HEK293 (cell line): ENCODE results near the gene LMBR1.
A peak's percentile ranks its signal among the peaks of the same experiment; 100 is the strongest.

Source experiments
- INSM2 ChIP-seq: fragments of 450-650 bp; formaldehyde crosslinking; IDR thresholded peaks from 2 replicates; pipeline ENCODE4 v1.5.1; 2016; ENCODE audit warnings: missing biosample characterization, missing genetic modification characterization
- KLF16 ChIP-seq: fragments of 450-650 bp; formaldehyde crosslinking; IDR thresholded peaks from 2 replicates; pipeline ENCODE4 v1.5.1; 2017; ENCODE audit warnings: missing biosample characterization, missing genetic modification characterization
- KLF9 ChIP-seq: fragments of 450-650 bp; formaldehyde crosslinking; IDR thresholded peaks from 2 replicates; pipeline ENCODE4 v1.5.1; 2016; ENCODE audit warnings: missing biosample characterization, missing genetic modification characterization, low read depth
- PRDM4 ChIP-seq: fragments of 450-650 bp; formaldehyde crosslinking; IDR thresholded peaks from 2 replicates; pipeline ENCODE4 v1.5.1; 2017; ENCODE audit warnings: missing biosample characterization, missing genetic modification characterization
- PRDM6 ChIP-seq: fragments of 450-650 bp; formaldehyde crosslinking; IDR thresholded peaks from 2 replicates; pipeline ENCODE4 v1.5.1; 2017; ENCODE audit warnings: missing biosample characterization, missing genetic modification characterization
- SALL2 ChIP-seq: fragments of 450-650 bp; formaldehyde crosslinking; IDR thresholded peaks from 2 replicates; pipeline ENCODE4 v1.5.0; 2017; ENCODE audit warnings: missing biosample characterization, mild to moderate bottlenecking, missing genetic modification characterization, borderline replicate concordance
- SCRT1 ChIP-seq: fragments of 450-650 bp; formaldehyde crosslinking; IDR thresholded peaks from 2 replicates; pipeline ENCODE4 v1.5.1; 2016; ENCODE audit warnings: missing biosample characterization, missing genetic modification characterization, borderline replicate concordance
- ZBTB20 ChIP-seq: fragments of 450-650 bp; formaldehyde crosslinking; IDR thresholded peaks from 2 replicates; pipeline ENCODE4 v1.5.1; 2016; ENCODE audit warnings: missing biosample characterization, missing genetic modification characterization
- ZBTB49 ChIP-seq: fragments of 450-650 bp; formaldehyde crosslinking; IDR thresholded peaks from 2 replicates; pipeline ENCODE4 v1.5.1; 2016; ENCODE audit warnings: missing biosample characterization, missing genetic modification characterization, low read depth
- ZFP69B ChIP-seq: fragments of 450-650 bp; formaldehyde crosslinking; IDR thresholded peaks from 2 replicates; pipeline ENCODE4 v1.5.1; 2016; ENCODE audit warnings: missing biosample characterization, missing genetic modification characterization
- ZNF140 ChIP-seq: fragments of 450-650 bp; formaldehyde crosslinking; IDR thresholded peaks from 2 replicates; pipeline ENCODE4 v1.5.1; 2016; ENCODE audit warnings: missing biosample characterization, missing genetic modification characterization
- ZNF157 ChIP-seq: fragments of 450-650 bp; formaldehyde crosslinking; IDR thresholded peaks from 2 replicates; pipeline ENCODE4 v1.5.1; 2016; ENCODE audit warnings: missing biosample characterization, missing genetic modification characterization
- ZNF175 ChIP-seq: fragments of 450-650 bp; formaldehyde crosslinking; IDR thresholded peaks from 2 replicates; pipeline ENCODE4 v1.5.1; 2016; ENCODE audit warnings: missing biosample characterization, missing genetic modification characterization
- ZNF221 ChIP-seq: fragments of 450-650 bp; formaldehyde crosslinking; IDR thresholded peaks from 2 replicates; pipeline ENCODE4 v1.5.1; 2017; ENCODE audit warnings: missing biosample characterization, missing genetic modification characterization, borderline replicate concordance
- ZNF223 ChIP-seq: fragments of 450-650 bp; formaldehyde crosslinking; IDR thresholded peaks from 2 replicates; pipeline ENCODE4 v1.5.1; 2016; ENCODE audit warnings: missing biosample characterization, missing genetic modification characterization
- ZNF266 ChIP-seq: fragments of 450-650 bp; formaldehyde crosslinking; IDR thresholded peaks from 2 replicates; pipeline ENCODE4 v1.5.1; 2016; ENCODE audit warnings: missing biosample characterization, missing genetic modification characterization, low read depth
- ZNF274 ChIP-seq, 2 experiments: fragments of 200-500 bp in 1 of 2; fragments of 450-650 bp in 1 of 2; sonication (Bioruptor generic) in 1 of 2; formaldehyde crosslinking in 1 of 2; IDR thresholded peaks; 2 replicates each; pipeline versions ENCODE4 v1.5.1 to v1.6.1; 2014 to 2016; ENCODE audit warnings: borderline replicate concordance in 1 of 2, inconsistent platforms in 1 of 2, low read length in 1 of 2, missing biosample characterization in 1 of 2, missing genetic modification characterization in 1 of 2
- ZNF302 ChIP-seq: fragments of 450-650 bp; formaldehyde crosslinking; IDR thresholded peaks from 2 replicates; pipeline ENCODE4 v1.5.1; 2016; ENCODE audit warnings: missing biosample characterization, missing genetic modification characterization, low read depth
- ZNF311 ChIP-seq: fragments of 450-650 bp; formaldehyde crosslinking; IDR thresholded peaks from 2 replicates; pipeline ENCODE4 v1.5.1; 2017; ENCODE audit warnings: missing biosample characterization, missing genetic modification characterization, borderline replicate concordance
- ZNF335 ChIP-seq: fragments of 450-650 bp; formaldehyde crosslinking; conservative IDR thresholded peaks from 2 replicates; pipeline ENCODE4 v1.5.1; 2016; ENCODE audit warnings: missing biosample characterization, missing genetic modification characterization
- ZNF354C ChIP-seq: fragments of 450-650 bp; formaldehyde crosslinking; IDR thresholded peaks from 2 replicates; pipeline ENCODE4 v1.5.1; 2016; ENCODE audit warnings: missing biosample characterization, missing genetic modification characterization, low read depth, borderline replicate concordance
- ZNF37A ChIP-seq: fragments of 450-650 bp; IDR thresholded peaks from 2 replicates; pipeline ENCODE4 v1.5.1; 2018; ENCODE audit warnings: missing biosample characterization, missing genetic modification characterization
- ZNF394 ChIP-seq: fragments of 450-650 bp; formaldehyde crosslinking; IDR thresholded peaks from 2 replicates; pipeline ENCODE4 v1.5.1; 2016; ENCODE audit warnings: missing biosample characterization, missing genetic modification characterization, mild to moderate bottlenecking, moderate library complexity, borderline replicate concordance
- ZNF530 ChIP-seq: fragments of 450-650 bp; formaldehyde crosslinking; IDR thresholded peaks from 2 replicates; pipeline ENCODE4 v1.5.1; 2016; ENCODE audit warnings: low read depth, missing biosample characterization, missing genetic modification characterization
- ZNF555 ChIP-seq: fragments of 450-650 bp; formaldehyde crosslinking; conservative IDR thresholded peaks from 2 replicates; pipeline ENCODE4 v1.5.1; 2017; ENCODE audit warnings: missing biosample characterization, mild to moderate bottlenecking, missing genetic modification characterization, inconsistent platforms
- ZNF623 ChIP-seq: fragments of 450-650 bp; formaldehyde crosslinking; IDR thresholded peaks from 2 replicates; pipeline ENCODE4 v1.5.1; 2016; ENCODE audit warnings: missing biosample characterization, missing genetic modification characterization
- ZNF624 ChIP-seq: fragments of 450-650 bp; formaldehyde crosslinking; IDR thresholded peaks from 2 replicates; pipeline ENCODE4 v1.5.1; 2017; ENCODE audit warnings: missing biosample characterization, missing genetic modification characterization
- ZNF707 ChIP-seq: fragments of 450-650 bp; formaldehyde crosslinking; IDR thresholded peaks from 2 replicates; pipeline ENCODE4 v1.5.1; 2016; ENCODE audit warnings: missing biosample characterization, missing genetic modification characterization
- ZNF76 ChIP-seq: fragments of 450-650 bp; formaldehyde crosslinking; IDR thresholded peaks from 2 replicates; pipeline ENCODE4; 2016; ENCODE audit warnings: low read depth, missing biosample characterization, missing genetic modification characterization, borderline replicate concordance
- ZNF777 ChIP-seq: fragments of 450-650 bp; formaldehyde crosslinking; IDR thresholded peaks from 2 replicates; pipeline ENCODE4 v1.5.1; 2017; ENCODE audit warnings: missing biosample characterization, missing genetic modification characterization, borderline replicate concordance
- ZNF791 ChIP-seq: fragments of 450-650 bp; formaldehyde crosslinking; IDR thresholded peaks from 2 replicates; pipeline ENCODE4 v1.5.1; 2016; ENCODE audit warnings: missing biosample characterization, missing genetic modification characterization
- ZSCAN30 ChIP-seq: fragments of 450-650 bp; IDR thresholded peaks from 2 replicates; pipeline ENCODE4 v1.5.1; 2018; ENCODE audit warnings: missing biosample characterization, mild to moderate bottlenecking, missing genetic modification characterization, moderate library complexity
- ZXDB ChIP-seq: fragments of 450-650 bp; formaldehyde crosslinking; IDR thresholded peaks from 2 replicates; pipeline ENCODE4 v1.5.1; 2016; ENCODE audit warnings: missing biosample characterization, missing genetic modification characterization

The LMBR1 gene

GRCh38 chr7:156892081-156892800 lies 742 bp downstream of the LMBR1 start (continued):
- TF ChIP-seq ZNF354C (tag by site-specific recombination), result no peak
- TF ChIP-seq ZNF530 (tag by site-specific recombination), result no peak
- peak; percentile 78; the same call in 1 of the 2 replicates for TF ChIP-seq ZFP69B (tag by site-specific recombination)
- TF ChIP-seq ZNF335 (tag by site-specific recombination), result peak; percentile 84
- no peak for TF ChIP-seq ZNF223 (tag by site-specific recombination)
- TF ChIP-seq ZXDB (tag by site-specific recombination), result no peak
- no peak for TF ChIP-seq ZNF623 (tag by site-specific recombination)
- TF ChIP-seq ZBTB49 (tag by site-specific recombination), result no peak
- TF ChIP-seq SALL2, result no peak
- TF ChIP-seq ZNF221 (tag by site-specific recombination), result no peak
- TF ChIP-seq ZNF37A (tag by site-specific recombination), result no peak
- TF ChIP-seq PRDM4 (tag by site-specific recombination), result no peak
- TF ChIP-seq ZNF707 (tag by site-specific recombination), result no peak
- no peak for TF ChIP-seq ZNF140 (tag by site-specific recombination)
- TF ChIP-seq KLF16 (tag by site-specific recombination), result no peak
- TF ChIP-seq ZNF555, result no peak
- no peak for TF ChIP-seq ZNF76 (tag by site-specific recombination)
- no peak for TF ChIP-seq ZNF624 (tag by site-specific recombination)
- TF ChIP-seq ZNF311 (tag by site-specific recombination), result no peak
- TF ChIP-seq ZNF394, result no peak
- no peak for TF ChIP-seq SCRT1 (tag by site-specific recombination)
- no peak for TF ChIP-seq ZNF266 (tag by site-specific recombination)
- TF ChIP-seq ZNF157 (tag by site-specific recombination), result no peak
- TF ChIP-seq INSM2 (tag by site-specific recombination), result no peak
- no peak for TF ChIP-seq ZNF302 (tag by site-specific recombination)
- no peak for TF ChIP-seq KLF9 (tag by site-specific recombination)
- peak; percentile 32; the same call in 1 of the 2 replicates for TF ChIP-seq ZBTB20
- no peak for TF ChIP-seq PRDM6 (tag by site-specific recombination)
- TF ChIP-seq ZNF777, result no peak
- TF ChIP-seq ZSCAN30 (tag by site-specific recombination), result peak; percentile 76; the same call in 1 of the 2 replicates
- TF ChIP-seq ZNF175 (tag by site-specific recombination), result no peak
- no peak for TF ChIP-seq ZNF274 (IDR thresholded peaks at IDR 0.05; ENCODE audit: low read length)
- no peak for TF ChIP-seq ZNF274 (tag by site-specific recombination; IDR thresholded peaks at IDR 0.05; ENCODE audit: borderline replicate concordance)
- TF ChIP-seq ZNF791 (tag by site-specific recombination), result no peak
